ENCODE data around the gene ZFYVE1.
A peak's percentile ranks its signal among the peaks of the same experiment; 100 is the strongest.
"Not testable (repeated sequence)": the region's sequence is repeated elsewhere in the genome, so short reads cannot be mapped to it uniquely, and the experiment has no call there.

Gene ZFYVE1

DNA sequence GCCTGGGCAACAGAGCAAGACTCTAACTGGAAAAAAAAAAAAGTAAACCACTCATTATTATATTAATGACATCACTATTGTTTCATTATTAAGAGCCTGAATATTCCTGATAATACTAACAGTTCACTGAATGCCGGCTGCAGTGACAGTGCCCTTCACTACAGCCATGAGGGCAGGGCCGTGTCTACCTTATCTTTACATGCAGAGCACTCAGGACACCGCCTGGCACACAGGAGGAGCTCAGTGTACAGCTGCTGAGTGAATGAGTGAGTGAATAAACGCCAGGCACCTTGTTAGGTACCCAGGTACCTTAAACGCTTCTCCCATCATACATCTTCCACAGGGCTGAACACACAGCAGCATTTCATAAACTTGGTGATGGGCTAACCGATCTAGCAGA, 23.2 kb downstream of the ZFYVE1 start:
- DNase-seq = no peak

- DNase-seq = no peak
These were observed 26.8 kb downstream of the ZFYVE1 start for GRCh38 chr14:73000073-73000472.

DNA sequence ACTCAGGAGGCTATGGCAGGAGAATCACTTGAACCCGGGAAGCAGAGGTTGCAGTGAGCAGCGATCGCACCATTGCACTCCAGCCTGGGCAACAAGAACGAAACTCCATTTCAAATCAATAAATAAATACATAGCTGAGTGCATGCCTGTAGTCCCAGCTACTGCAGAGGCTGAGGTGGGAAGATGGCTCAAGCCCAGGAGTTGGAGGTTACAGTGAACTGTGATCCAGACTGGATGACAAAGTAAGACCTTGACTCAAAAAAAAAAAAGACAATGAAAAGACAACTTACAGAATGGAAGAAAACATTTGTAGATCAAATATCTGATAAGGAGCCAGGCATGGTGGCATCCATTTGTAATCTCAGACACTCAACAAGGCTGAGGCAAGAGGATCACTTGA, 27.6 kb downstream of the ZFYVE1 start:
- DNase-seq = no peak

DNA sequence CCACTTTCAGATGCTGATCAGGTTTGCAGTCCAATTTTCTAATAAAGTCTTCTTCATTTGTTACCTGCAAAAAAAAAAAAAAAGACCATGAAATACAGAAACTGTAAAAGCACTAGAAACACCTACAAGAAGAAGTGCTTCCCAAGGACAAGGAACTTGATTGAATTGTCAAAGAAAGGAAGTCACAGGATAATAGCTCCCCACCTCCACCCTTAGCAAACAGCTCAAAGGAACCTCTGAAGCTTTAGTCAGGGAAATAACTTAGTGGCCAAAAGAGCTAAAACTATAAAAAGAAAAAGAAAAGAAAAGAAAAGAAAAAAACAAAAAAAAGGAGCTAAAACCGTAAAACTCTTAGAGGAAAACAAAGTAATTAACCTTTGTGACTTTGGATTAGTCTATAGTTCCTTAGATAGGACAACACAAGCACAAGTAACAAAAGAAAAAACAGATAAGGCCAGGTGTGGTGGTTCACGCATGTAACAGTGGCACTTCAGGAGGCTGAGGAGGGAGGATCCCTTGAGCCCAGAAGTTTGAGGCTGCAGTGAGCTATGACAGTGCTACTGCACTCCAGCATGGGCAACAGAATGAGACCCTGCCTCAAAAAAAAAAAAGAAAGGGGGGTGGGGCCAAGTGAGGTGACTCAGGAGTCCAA, 28.5 kb downstream of the ZFYVE1 start:
- DNase-seq = no peak

DNA sequence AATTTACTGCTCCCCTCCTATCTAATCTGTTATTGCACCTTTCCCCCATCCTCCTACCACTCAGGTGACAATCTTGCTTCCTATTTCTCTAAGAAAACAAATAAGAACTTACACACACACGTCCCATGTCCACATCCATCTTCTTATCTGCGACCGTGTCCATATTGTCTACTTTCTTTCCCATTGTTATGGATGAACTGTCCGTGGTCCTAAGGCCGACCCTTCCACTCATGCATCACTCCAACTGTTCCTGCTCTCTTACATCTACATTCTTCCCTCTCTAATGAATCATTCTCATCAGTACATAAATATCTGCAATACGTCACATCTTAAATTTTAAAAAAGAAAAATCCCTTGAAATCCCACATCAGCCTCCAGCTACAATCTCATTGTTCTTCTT, 30.0 kb downstream of the ZFYVE1 start:
- DNase-seq = no peak

DNA sequence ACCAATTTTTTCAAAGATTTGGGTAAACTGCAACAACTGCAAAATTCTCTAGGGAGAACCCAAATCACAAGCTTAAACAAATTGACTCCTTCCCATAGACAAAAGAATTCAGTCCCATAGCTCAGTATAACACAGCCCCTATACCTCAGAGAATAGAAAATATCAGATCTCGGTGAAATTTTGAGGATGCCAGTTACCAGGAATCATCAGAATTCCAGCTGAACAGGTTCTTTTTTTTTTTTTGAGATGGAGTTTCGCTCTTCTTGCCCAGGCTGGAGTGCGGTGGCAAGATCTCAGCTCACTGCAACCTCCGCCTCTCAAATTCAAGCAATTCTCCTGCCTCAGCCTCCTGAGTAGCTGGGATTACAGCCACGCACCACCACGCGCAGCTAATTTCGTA, 36.7 kb downstream of the ZFYVE1 start:
- no peak for DNase-seq

DNA sequence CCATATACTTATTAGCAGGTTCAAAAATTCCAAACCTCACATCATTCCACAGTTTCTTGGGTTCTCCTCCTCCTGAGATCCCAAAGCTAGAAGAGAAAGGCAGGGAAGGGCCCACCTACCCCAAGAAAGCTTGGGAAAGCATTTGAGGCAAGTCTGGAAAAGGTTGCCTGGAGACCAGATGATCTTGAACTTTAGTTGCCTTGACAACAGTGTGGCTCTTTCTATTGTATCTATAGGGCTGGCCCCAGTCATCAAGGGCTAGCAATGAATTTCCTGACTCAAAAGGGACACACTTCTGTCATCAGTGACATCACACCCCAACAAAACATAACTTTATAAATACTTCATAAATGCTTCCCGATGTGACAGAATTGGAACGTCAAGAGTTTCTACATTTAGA, 40.0 kb downstream of the ZFYVE1 start:
- DNase-seq = no peak

DNA sequence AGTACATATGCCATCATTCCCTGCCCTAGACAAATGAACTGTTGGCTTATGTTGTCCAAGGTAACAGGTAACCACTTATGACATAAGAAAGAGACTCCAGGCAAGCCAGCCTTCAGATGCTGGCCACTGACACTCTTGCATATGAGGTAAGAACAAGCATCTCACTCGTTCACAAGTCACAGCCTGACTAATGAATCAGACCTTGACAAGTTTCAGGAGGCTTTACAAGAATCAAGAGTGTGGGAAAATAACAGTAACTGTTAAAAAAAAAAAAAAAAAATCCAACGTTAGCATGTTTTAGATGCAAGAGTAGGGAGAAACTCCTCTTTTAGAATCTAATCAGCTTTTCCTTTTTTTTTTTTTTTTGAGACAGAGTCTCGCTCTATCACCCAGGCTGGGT, 40.7 kb downstream of the ZFYVE1 start:
- DNase-seq = no peak

DNA sequence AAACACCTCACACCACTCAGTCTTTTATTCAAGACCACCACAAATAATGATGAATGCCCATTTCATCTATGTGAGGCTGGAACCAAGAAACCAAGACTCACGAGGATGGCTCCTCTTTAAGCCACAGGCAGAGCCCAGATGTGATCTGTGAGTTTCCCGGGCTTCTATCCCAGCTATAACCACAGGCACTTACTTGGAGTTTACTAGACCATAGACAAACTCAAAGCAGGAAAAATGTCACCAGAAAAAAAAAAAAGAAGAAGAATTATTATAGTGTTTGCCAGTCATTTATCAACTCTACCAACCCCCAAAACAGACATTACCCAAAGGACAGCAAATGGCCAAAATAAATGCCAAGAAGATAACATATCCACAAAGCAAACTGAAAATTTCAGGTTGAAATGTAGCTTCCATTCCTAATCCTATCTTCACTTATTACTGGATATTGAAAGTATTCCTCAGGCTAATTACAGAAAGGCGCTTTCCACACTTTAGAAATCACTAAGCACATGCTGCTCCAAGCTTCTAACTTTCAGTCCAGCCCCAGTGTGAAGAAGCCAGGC, 44.7 kb downstream of the ZFYVE1 start:
- no peak for DNase-seq

DNA sequence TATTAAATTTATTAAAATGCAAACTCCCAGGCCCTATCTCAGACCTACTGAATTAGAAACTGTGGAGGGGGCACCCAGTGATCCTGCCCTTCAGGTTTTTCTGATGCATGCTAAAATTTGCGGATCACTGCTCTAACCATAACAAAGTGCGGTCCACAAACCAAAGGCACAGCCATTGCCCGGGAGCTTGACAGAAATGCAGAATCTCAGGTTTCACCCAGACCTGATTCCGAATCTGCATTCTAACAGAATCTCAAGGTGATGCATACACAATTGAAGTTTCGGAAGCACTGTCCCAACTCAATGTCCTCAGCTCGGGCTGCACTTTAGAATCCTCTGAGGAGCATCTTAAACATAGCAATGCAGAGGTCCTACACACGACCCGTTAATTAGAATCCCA, 46.0 kb downstream of the ZFYVE1 start:
- no peak for DNase-seq

DNA sequence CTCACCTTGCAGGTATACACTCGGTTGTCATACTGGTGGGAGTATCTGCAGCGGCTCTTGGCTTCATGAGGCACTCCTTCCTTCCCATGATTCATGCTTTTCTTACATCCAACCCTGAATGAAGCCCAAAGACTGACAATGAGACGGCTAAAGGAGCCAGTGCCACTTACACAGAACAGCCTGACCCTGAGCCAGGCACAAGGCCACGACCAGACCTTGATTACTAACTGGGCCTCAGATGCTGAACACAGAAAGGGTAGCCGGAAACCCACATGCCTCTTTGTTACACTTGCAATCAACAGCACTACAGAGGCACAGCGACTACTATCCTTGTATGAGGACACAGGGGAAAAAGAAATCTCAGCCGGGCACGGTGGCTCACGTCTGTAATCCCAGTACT, 48.0 kb downstream of the ZFYVE1 start:
- no peak for DNase-seq

- peak; percentile 33 for DNase-seq
These were observed 51.1 kb downstream of the ZFYVE1 start for GRCh38 chr14:72975770-72976169.

- no peak for DNase-seq
These were observed 52.2 kb downstream of the ZFYVE1 start for GRCh38 chr14:72974661-72975060.

- no peak for DNase-seq
These were observed 56.0 kb downstream of the ZFYVE1 start for GRCh38 chr14:72970824-72971434.

GRCh38 chr14:72970058-72970630, 56.8 kb downstream of the ZFYVE1 start:
- no peak for DNase-seq

- no peak for DNase-seq
These were observed 58.6 kb downstream of the ZFYVE1 start for GRCh38 chr14:72968316-72968715.

DNA sequence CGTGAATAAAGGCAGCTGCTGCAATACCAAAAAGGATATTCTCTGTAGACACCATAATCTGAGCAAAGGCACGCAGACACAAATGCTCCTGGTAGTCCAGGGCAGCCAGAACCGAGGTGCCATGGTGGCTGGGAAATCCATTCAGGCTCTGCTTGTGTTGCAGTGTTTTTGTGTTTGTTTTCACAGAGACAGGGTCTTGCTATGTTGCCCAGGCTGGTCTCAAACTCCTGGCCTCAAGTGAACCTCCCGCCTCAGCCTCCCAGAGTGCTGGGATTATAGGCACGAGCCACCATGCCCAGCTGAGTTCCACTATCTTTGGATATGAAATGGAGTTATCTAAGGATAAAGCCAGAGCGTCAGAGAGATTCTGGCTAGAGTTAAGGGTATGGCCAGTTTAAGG, 60.9 kb downstream of the ZFYVE1 start:
- DNase-seq = no peak

GRCh38 chr14:72965249-72965648, 61.7 kb downstream of the ZFYVE1 start:
- DNase-seq = no peak

DNA sequence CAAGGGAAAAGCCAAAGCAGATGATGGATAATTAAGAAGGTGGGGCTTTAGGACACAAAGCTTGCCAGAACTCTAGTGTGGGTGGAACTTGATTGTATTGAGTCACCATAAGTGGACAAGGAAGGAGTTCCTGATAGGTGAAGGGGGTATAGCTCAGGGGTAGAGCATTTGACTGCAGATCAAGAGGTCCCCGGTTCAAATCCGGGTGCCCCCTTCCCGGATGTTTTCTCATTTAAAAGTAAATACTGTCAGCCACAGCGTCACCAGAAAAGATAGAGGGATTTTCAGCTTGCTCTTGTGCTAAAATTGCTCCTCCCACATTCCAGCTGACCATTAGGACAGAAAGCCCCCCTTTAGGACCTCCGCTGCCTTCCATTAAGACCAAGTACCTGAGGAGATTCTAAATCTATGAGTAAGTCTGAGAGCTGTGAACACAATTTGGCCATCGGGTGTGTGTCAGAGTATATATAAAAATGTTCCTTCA, 64.0 kb downstream of the ZFYVE1 start:
- DNase-seq = no peak

GRCh38 chr14:72962336-72962754, 64.6 kb downstream of the ZFYVE1 start:
- DNase-seq = not testable (repeated sequence)

DNA sequence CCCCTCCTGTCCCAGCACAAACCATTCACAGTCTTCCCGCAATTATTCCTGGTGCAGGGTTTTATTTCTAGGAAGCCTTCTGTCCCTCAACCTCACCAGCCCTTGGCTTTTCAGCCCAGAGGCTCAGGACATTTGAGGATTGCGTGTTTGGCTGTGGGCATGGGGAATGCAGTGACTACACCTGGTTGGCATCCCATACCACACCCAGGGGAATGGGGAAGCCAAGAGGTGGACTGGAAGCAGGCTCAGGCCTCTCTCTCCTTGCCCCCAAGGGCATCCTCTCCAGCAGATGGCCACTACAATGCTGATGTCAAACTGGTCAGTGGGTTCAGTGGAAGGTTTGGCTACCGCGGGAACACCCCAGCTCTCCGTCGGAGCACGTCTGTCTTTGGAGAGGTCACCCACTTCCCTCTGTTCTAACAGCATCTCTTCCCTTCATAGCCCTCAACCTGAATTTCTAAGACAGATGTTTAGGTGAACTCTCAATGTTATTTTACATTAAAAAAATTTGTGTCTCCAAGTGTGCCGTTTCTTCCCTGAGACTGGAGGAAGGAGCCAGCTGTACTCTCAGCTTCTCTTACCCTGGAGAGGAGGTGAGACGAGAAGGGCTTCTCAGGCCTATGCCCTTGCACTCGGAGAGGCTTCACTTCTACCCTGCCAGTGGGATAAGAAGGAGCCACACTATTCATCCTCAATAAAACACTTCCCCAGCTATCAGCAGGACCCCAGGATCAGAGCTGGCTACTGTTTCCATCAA, 65.1 kb downstream of the ZFYVE1 start:
- no peak for DNase-seq

- not testable (repeated sequence) for DNase-seq
These were observed 65.9 kb downstream of the ZFYVE1 start for GRCh38 chr14:72961016-72961415.

DNA sequence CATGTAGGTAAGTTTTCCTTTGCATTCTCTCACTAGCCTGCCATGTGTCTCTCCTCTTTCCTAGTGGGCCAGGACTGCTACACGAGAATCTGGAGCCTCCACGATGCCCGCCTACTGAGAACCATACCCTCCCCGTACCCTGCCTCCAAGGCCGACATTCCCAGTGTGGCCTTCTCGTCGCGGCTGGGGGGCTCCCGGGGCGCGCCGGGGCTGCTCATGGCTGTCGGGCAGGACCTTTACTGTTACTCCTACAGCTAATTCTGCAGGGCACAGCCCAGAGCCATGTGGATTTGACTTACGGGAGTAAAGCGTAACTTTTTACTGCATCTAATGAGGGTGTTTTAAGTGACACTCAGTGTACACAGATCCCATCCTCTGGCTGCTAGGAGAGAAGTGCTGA, 68.4 kb downstream of the ZFYVE1 start:
- DNase-seq = no peak

All from stimulated activated CD8-positive, alpha-beta memory T cell treated with anti-CD3 and anti-CD28 coated beads, Interleukin-4, amount 100 ng/mL, for 48 hours (primary cell).